PC-3 (cell line): ENCODE results near the gene ADRM1. TPM values are rescaled to one million over a fixed set of nuclear protein-coding genes. Genes with fewer than 3 reads are reported as not detected.

Experiments used
- ATAC-seq: fragments of 200-7000 bp; cut with Tn5 transposase; 2 replicates; pipeline ENCODE4 v1.9.1; 2020; ENCODE audit warnings: mild to moderate bottlenecking, moderate library complexity
- BruUV-seq: library from RNA; stranded (reverse); fragments of 400-500 nt; replicated peaks from 2 replicates; lab custom pipeline; 2021; lab: Mats Ljungman, UMichigan
- CTCF ChIA-PET: fragments of 300-600 bp; sonication (Branson Sonifier 250); formaldehyde crosslinking; loops from one replicate; lab custom pipeline; 2022; ENCODE audit warnings: antibody characterized with exemption; lab: Charles Lee
- POLR2A ChIA-PET: fragments of 300-600 bp; sonication (Branson Sonifier 250); formaldehyde crosslinking; loops from one replicate; lab custom pipeline; 2022; ENCODE audit warnings: antibody characterized with exemption; ENCODE audit not compliant: unreplicated experiment; lab: Charles Lee
- DNase-seq: peaks from one replicate; pipeline ENCODE4 v3.0.0-alpha.2; 2015
- H2AFZ ChIP-seq: fragments of 300-600 bp; sonication (generic); 2 replicates; pipeline ENCODE4 v1.6.0; 2016; ENCODE audit warnings: antibody characterized with exemption, low read length
- H3F3A ChIP-seq: fragments of 300-600 bp; sonication (generic); one replicate; pipeline ENCODE4 v1.6.0; 2017; ENCODE audit warnings: antibody characterized with exemption, low read length, control low read depth, mild to moderate bottlenecking; ENCODE audit not compliant: unreplicated experiment
- H3K27ac ChIP-seq: fragments of 300-600 bp; sonication (generic); 2 replicates; pipeline ENCODE4 v1.5.1; 2016; ENCODE audit warnings: mild to moderate bottlenecking, low read length
- H3K27me3 ChIP-seq: fragments of 300-600 bp; sonication (generic); 2 replicates; pipeline ENCODE4 v1.6.1; 2016; ENCODE audit warnings: low read length, mixed read lengths
- H3K36me3 ChIP-seq: fragments of 300-600 bp; sonication (generic); 2 replicates; pipeline ENCODE4 v1.6.1; 2016; ENCODE audit warnings: low read depth, mixed run types, low read length, mixed read lengths
- H3K4me1 ChIP-seq: fragments of 300-600 bp; sonication (generic); 2 replicates; pipeline ENCODE4 v1.5.1; 2016; ENCODE audit warnings: low read length; ENCODE audit not compliant: insufficient read depth
- H3K4me2 ChIP-seq: fragments of 300-600 bp; sonication (generic); 2 replicates; pipeline ENCODE4 v1.6.0; 2016; ENCODE audit warnings: low read length
- H3K4me3 ChIP-seq: fragments of 300-600 bp; sonication (generic); 2 replicates; pipeline ENCODE4 v1.5.1; 2016; ENCODE audit warnings: mild to moderate bottlenecking, low read length, mixed read lengths
- H3K79me2 ChIP-seq: fragments of 300-600 bp; sonication (generic); 2 replicates; pipeline ENCODE4 v1.6.1; 2017; ENCODE audit warnings: low read length, mixed read lengths
- H3K9ac ChIP-seq: fragments of 300-600 bp; sonication (generic); 2 replicates; pipeline ENCODE4 v1.6.0; 2016; ENCODE audit warnings: mild to moderate bottlenecking, low read length
- H3K9me2 ChIP-seq: fragments of 300-600 bp; sonication (generic); replicated peaks from 2 replicates; pipeline ENCODE4 v1.6.1; 2016; ENCODE audit warnings: mixed run types, low read length, mixed read lengths
- H3K9me3 ChIP-seq: fragments of 300-600 bp; sonication (generic); 2 replicates; pipeline ENCODE4 v1.6.1; 2016; ENCODE audit warnings: low read length, mixed read lengths
- H4K20me1 ChIP-seq: fragments of 300-600 bp; sonication (generic); 2 replicates; pipeline ENCODE4 v1.6.1; 2016; ENCODE audit warnings: low read length, mixed read lengths
- EZH2 ChIP-seq: fragments of 300-600 bp; sonication (generic); IDR thresholded peaks from one replicate; pipeline ENCODE4 v1.6.1; 2017; ENCODE audit warnings: antibody characterized with exemption, mild to moderate bottlenecking, low read length; ENCODE audit not compliant: unreplicated experiment
- EZH2phosphoT487 ChIP-seq: fragments of 300-600 bp; sonication (generic); IDR thresholded peaks from 2 replicates; pipeline ENCODE4 v1.6.1; 2018; ENCODE audit warnings: mild to moderate bottlenecking, antibody characterized with exemption, low read length, borderline replicate concordance
- intact Hi-C: fragments of 100-400 bp; cut with micrococcal nuclease; formaldehyde crosslinking; loops from 2 replicates; pipeline ENCODE4 v1.9.0; 2023
- total RNA-seq: library from RNA; depleted of rRNA; stranded (reverse); fragments of >200 nt; gene quantifications from 2 replicates; pipeline ENCODE4 v1.2.3, GENCODE V29; 2014
- TF ChIP-seq, protein P1 (sequence below): fragments of 300-600 bp; sonication (generic); conservative IDR thresholded peaks from 2 replicates; pipeline ENCODE4 v1.5.1; 2017; ENCODE audit warnings: antibody characterized with exemption, low read depth, mild to moderate bottlenecking, low read length

Gene ADRM1
- total RNA-seq, 1 experiment from 2014 or later = 374 TPM

DNA sequence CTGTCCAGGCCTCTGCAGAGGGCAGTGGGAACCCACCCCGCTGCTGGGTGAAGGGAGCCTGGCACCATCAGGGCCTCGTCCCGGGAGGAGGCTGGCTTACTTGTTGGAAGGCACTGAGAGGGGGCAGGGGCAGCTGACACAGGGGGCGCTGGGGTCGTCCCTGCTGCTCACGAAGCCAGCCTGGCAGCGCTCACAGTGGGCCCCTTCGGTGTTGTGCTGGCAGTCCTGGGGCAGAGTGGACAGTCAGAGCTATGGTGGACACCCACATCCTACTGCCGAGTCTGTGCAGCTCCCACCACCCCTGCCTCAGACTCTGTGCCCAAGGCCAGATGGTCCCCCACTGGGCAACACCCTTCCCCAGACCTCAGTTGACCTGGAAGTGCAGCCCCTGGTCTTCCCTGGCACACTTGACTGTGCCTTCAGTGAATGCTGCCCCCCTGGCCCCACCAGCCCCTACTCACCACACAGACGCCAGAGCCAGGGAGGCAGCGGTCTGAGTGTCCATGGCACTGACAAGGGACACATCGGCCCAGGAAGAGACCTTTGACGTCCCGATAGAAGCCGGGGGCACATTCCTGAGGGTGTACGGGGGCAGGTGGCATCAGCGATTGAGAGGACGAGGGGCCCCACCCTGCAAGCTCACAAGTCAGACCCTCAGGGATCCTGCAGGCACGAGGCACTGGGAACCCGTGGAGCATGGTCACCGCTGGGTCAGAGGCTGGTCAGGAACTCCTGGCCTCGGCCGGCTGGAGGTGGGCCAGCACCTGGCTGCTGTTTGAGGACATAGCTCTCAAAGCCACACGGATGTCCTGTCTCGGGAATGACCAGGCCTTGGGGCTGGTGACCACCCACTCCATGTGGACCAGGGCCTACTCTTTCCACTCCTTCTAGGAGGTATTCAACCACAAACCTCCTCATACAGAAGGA lies 21.4 kb downstream of the ADRM1 start:
- intact Hi-C loops = no loop called here
- TSS peak; percentile 35 for BruUV-seq
- CTCF ChIA-PET = no interaction called here
- DNase-seq (no peak), ATAC-seq (no peak)
- Histone ChIP-seq H3K27ac (no peak overlapping the region), H3K9me3 (no peaks in the 10 kb centered on the region), H3K79me2 (no peaks in the 10 kb centered on the region), H3K9ac (no peak overlapping the region), H3K4me3 (no peak overlapping the region), H3K9me2 (no peaks in the 10 kb centered on the region), H3K36me3 (peaks cover 76% of the 10 kb centered on the region), H3K27me3 (no peaks in the 10 kb centered on the region), H3K4me1 (no peaks in the 10 kb centered on the region), H3K4me2 (no peak overlapping the region), H2AFZ (no peak overlapping the region), H3F3A (peaks cover 6% of the 10 kb centered on the region), H4K20me1 (peaks cover 11% of the 10 kb centered on the region; the same call in 1 of the 2 replicates)
- TF ChIP-seq EZH2 (no peak), EZH2phosphoT487 (no peak)
- TF ChIP-seq, protein P1, sequence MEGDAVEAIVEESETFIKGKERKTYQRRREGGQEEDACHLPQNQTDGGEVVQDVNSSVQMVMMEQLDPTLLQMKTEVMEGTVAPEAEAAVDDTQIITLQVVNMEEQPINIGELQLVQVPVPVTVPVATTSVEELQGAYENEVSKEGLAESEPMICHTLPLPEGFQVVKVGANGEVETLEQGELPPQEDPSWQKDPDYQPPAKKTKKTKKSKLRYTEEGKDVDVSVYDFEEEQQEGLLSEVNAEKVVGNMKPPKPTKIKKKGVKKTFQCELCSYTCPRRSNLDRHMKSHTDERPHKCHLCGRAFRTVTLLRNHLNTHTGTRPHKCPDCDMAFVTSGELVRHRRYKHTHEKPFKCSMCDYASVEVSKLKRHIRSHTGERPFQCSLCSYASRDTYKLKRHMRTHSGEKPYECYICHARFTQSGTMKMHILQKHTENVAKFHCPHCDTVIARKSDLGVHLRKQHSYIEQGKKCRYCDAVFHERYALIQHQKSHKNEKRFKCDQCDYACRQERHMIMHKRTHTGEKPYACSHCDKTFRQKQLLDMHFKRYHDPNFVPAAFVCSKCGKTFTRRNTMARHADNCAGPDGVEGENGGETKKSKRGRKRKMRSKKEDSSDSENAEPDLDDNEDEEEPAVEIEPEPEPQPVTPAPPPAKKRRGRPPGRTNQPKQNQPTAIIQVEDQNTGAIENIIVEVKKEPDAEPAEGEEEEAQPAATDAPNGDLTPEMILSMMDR = no peak
- POLR2A ChIA-PET = no interaction called here

GRCh38 chr20:62325172-62325905 lies 22.5 kb downstream of the ADRM1 start:
- DNase-seq (no peak), ATAC-seq (no peak)
- POLR2A ChIA-PET = no interaction called here
- peaks cover 79% of the 10 kb centered on the region for H3K36me3 ChIP-seq
- intact Hi-C loops = no loop called here
- CTCF ChIA-PET = no interaction called here
- no peaks in the 10 kb centered on the region for H3K9me2 ChIP-seq
- TF ChIP-seq EZH2phosphoT487 = no peak
- TF ChIP-seq, protein P1 = no peak
- no peak for TF ChIP-seq EZH2
- no peaks in the 10 kb centered on the region for H3K4me1 ChIP-seq
- peaks cover 6% of the 10 kb centered on the region for H3F3A ChIP-seq
- H3K9me3 ChIP-seq = no peaks in the 10 kb centered on the region
- no peaks in the 10 kb centered on the region for H3K27me3 ChIP-seq
- H2AFZ ChIP-seq = no peak overlapping the region
- H4K20me1 ChIP-seq = peaks cover 6% of the 10 kb centered on the region; the same call in 1 of the 2 replicates
- H3K4me3 ChIP-seq = no peak overlapping the region
- H3K9ac ChIP-seq = no peak overlapping the region
- no peak overlapping the region for H3K27ac ChIP-seq
- no peaks in the 10 kb centered on the region for H3K79me2 ChIP-seq
- no TSS peak for BruUV-seq
- H3K4me2 ChIP-seq = no peak overlapping the region
